Mononuclear cell (primary cell): ENCODE data around the gene USP24. TPM values are rescaled to one million over a fixed set of nuclear protein-coding genes. Genes with fewer than 3 reads are reported as not detected.

Source experiments
- H3K27me3 ChIP-seq: 2 replicates; pipeline ENCODE4 v1.6.0; 2011; ENCODE audit warnings: low read length, control low read depth; ENCODE audit not compliant: insufficient read depth
- H3K4me1 ChIP-seq: 2 replicates; pipeline ENCODE4 v1.5.1; 2011; ENCODE audit warnings: mild to moderate bottlenecking, low read length, control low read depth; ENCODE audit not compliant: insufficient read depth
- H3K4me3 ChIP-seq: 2 replicates; pipeline ENCODE4 v1.5.1; 2011; ENCODE audit warnings: mild to moderate bottlenecking, low read length, moderate library complexity
- H3K9me3 ChIP-seq: 2 replicates; pipeline ENCODE4 v1.5.1; 2011; ENCODE audit warnings: low read depth, mild to moderate bottlenecking, control low read depth, low read length
- total RNA-seq: library from RNA; depleted of rRNA; stranded (reverse); fragments of >200 nt; gene quantifications from one replicate; pipeline ENCODE4 v1.2.3, GENCODE V29; 2012

USP24 gene
- total RNA-seq, 1 donor, result 101 TPM

- Histone ChIP-seq H3K4me1 (no peaks in the 10 kb centered on the region), H3K4me3 (no peak overlapping the region), H3K9me3 (no peaks in the 10 kb centered on the region), H3K27me3 (no peaks in the 10 kb centered on the region)
These were observed 71.5 kb downstream of the USP24 start for GRCh38 chr1:55143684-55144083.

GRCh38 chr1:55141295-55141893 lies 73.8 kb downstream of the USP24 start:
- Histone ChIP-seq H3K4me3 (no peak overlapping the region), H3K9me3 (no peaks in the 10 kb centered on the region), H3K27me3 (no peaks in the 10 kb centered on the region), H3K4me1 (no peaks in the 10 kb centered on the region)

- H3K9me3 ChIP-seq, result no peaks in the 10 kb centered on the region
- no peaks in the 10 kb centered on the region for H3K4me1 ChIP-seq
These were observed 74.6 kb downstream of the USP24 start for GRCh38 chr1:55140546-55140983.

GRCh38 chr1:55140137-55140536 lies 75.0 kb downstream of the USP24 start:
- H3K9me3 ChIP-seq, result no peaks in the 10 kb centered on the region
- H3K4me1 ChIP-seq, result no peaks in the 10 kb centered on the region
- H3K27me3 ChIP-seq, result no peaks in the 10 kb centered on the region
- H3K4me3 ChIP-seq, result no peak overlapping the region

More at GRCh38 chr1:55140546-55140983, 74.6 kb downstream of the USP24 start:
- H3K4me3 ChIP-seq, result no peak overlapping the region
- H3K27me3 ChIP-seq, result no peaks in the 10 kb centered on the region

GRCh38 chr1:55138823-55139222 lies 76.3 kb downstream of the USP24 start:
- Histone ChIP-seq H3K4me3 (no peak overlapping the region), H3K9me3 (no peaks in the 10 kb centered on the region), H3K27me3 (no peaks in the 10 kb centered on the region), H3K4me1 (no peaks in the 10 kb centered on the region)

- Histone ChIP-seq H3K4me3 (no peak overlapping the region), H3K27me3 (no peaks in the 10 kb centered on the region), H3K4me1 (peaks cover 4% of the 10 kb centered on the region), H3K9me3 (no peaks in the 10 kb centered on the region)
These were observed 80.9 kb downstream of the USP24 start for GRCh38 chr1:55134152-55134808.

GRCh38 chr1:55131801-55132200 lies 83.4 kb downstream of the USP24 start:
- no peak overlapping the region for H3K4me3 ChIP-seq
- no peaks in the 10 kb centered on the region for H3K9me3 ChIP-seq
- H3K27me3 ChIP-seq, result no peaks in the 10 kb centered on the region
- H3K4me1 ChIP-seq, result peaks cover 20% of the 10 kb centered on the region

- no peak overlapping the region for H3K4me3 ChIP-seq
- H3K27me3 ChIP-seq, result no peaks in the 10 kb centered on the region
- H3K9me3 ChIP-seq, result no peaks in the 10 kb centered on the region
- H3K4me1 ChIP-seq, result peaks cover 20% of the 10 kb centered on the region
These were observed 83.9 kb downstream of the USP24 start for GRCh38 chr1:55131218-55131617.

GRCh38 chr1:55129194-55129728 lies 85.9 kb downstream of the USP24 start:
- H3K4me1 ChIP-seq, result peaks cover 20% of the 10 kb centered on the region

GRCh38 chr1:55128418-55128995 lies 86.7 kb downstream of the USP24 start:
- peaks cover 20% of the 10 kb centered on the region for H3K4me1 ChIP-seq

More at GRCh38 chr1:55129194-55129728, 85.9 kb downstream of the USP24 start:
- Histone ChIP-seq H3K4me3 (no peak overlapping the region), H3K27me3 (no peaks in the 10 kb centered on the region), H3K9me3 (no peaks in the 10 kb centered on the region)

GRCh38 chr1:55127827-55128343 lies 87.3 kb downstream of the USP24 start:
- Histone ChIP-seq H3K9me3 (no peaks in the 10 kb centered on the region), H3K4me1 (peaks cover 20% of the 10 kb centered on the region), H3K4me3 (no peak overlapping the region), H3K27me3 (no peaks in the 10 kb centered on the region)

More at GRCh38 chr1:55128418-55128995, 86.7 kb downstream of the USP24 start:
- Histone ChIP-seq H3K27me3 (no peaks in the 10 kb centered on the region), H3K9me3 (no peaks in the 10 kb centered on the region), H3K4me3 (no peak overlapping the region)

- H3K9me3 ChIP-seq, result no peaks in the 10 kb centered on the region
- no peak overlapping the region for H3K4me3 ChIP-seq
- no peaks in the 10 kb centered on the region for H3K27me3 ChIP-seq
- H3K4me1 ChIP-seq, result peaks cover 17% of the 10 kb centered on the region
These were observed 90.7 kb downstream of the USP24 start for GRCh38 chr1:55124470-55124869.

- no peaks in the 10 kb centered on the region for H3K4me1 ChIP-seq
- no peak overlapping the region for H3K4me3 ChIP-seq
- no peaks in the 10 kb centered on the region for H3K27me3 ChIP-seq
- no peaks in the 10 kb centered on the region for H3K9me3 ChIP-seq
These were observed 94.6 kb downstream of the USP24 start for GRCh38 chr1:55120538-55120937.

- Histone ChIP-seq H3K27me3 (no peaks in the 10 kb centered on the region), H3K4me1 (no peaks in the 10 kb centered on the region), H3K4me3 (no peak overlapping the region), H3K9me3 (no peaks in the 10 kb centered on the region)
These were observed 96.4 kb downstream of the USP24 start for GRCh38 chr1:55118651-55119329.

- Histone ChIP-seq H3K4me1 (no peaks in the 10 kb centered on the region), H3K9me3 (no peaks in the 10 kb centered on the region)
These were observed 97.2 kb downstream of the USP24 start for GRCh38 chr1:55117941-55118340.

More at GRCh38 chr1:55117941-55118340, 97.2 kb downstream of the USP24 start:
- Histone ChIP-seq H3K4me3 (no peak overlapping the region), H3K27me3 (no peaks in the 10 kb centered on the region)
